T47D (cell line): Measurements from ENCODE around the gene RASL11A.
A peak's percentile ranks its signal among the peaks of the same experiment; 100 is the strongest.
"Not testable (repeated sequence)": the region's sequence is repeated elsewhere in the genome, so short reads cannot be mapped to it uniquely, and the experiment has no call there.

Source experiments
- DNase-seq, 2 experiments: peaks; one replicate each; pipeline versions ENCODE4 v3.0.0 to v3.0.0-alpha.2; 2011 to 2012; ENCODE audit warnings: low read depth in 1 of 2, low spot score in 1 of 2
- JUND ChIP-seq: IDR thresholded peaks from 2 replicates; pipeline ENCODE4 v1.6.1; 2012; ENCODE audit warnings: low read depth
- in situ Hi-C: cut with HindIII; loops from 2 replicates; pipeline ENCODE4 v1.10.0; 2016; ENCODE audit warnings: low sequenced_read_pairs, low pct_unique_long_range_greater_than_20kb

RASL11A gene

GRCh38 chr13:27274631-27275030 lies 4.0 kb downstream of the RASL11A start:
- TF ChIP-seq JUND: no peak
- no peak for DNase-seq
- in situ Hi-C loops: no loop called here

GRCh38 chr13:27276188-27276587 lies 5.6 kb downstream of the RASL11A start:
- in situ Hi-C loops: no loop called here
- DNase-seq: no peak
- no peak for TF ChIP-seq JUND

GRCh38 chr13:27279506-27279905 lies 8.9 kb downstream of the RASL11A start:
- DNase-seq: no peak
- in situ Hi-C loops: no loop called here
- TF ChIP-seq JUND: no peak

GRCh38 chr13:27280009-27280656 lies 9.5 kb downstream of the RASL11A start:
- DNase-seq: peak in 1 of 2 experiments; percentile 61
- in situ Hi-C loops: no loop called here
- no peak for TF ChIP-seq JUND

- TF ChIP-seq JUND: no peak
These were observed 10.2 kb downstream of the RASL11A start for GRCh38 chr13:27280841-27281240.

GRCh38 chr13:27281420-27281819 lies 10.8 kb downstream of the RASL11A start:
- TF ChIP-seq JUND: no peak
- DNase-seq: no peak
- in situ Hi-C loops: no loop called here

More at GRCh38 chr13:27280841-27281240, 10.2 kb downstream of the RASL11A start:
- in situ Hi-C loops: no loop called here
- DNase-seq: no peak

- peak in 1 of 2 experiments; percentile 46 for DNase-seq
- TF ChIP-seq JUND: no peak
- in situ Hi-C loops: no loop called here
These were observed 13.4 kb downstream of the RASL11A start for GRCh38 chr13:27283906-27284493.

GRCh38 chr13:27288392-27288791 lies 17.8 kb downstream of the RASL11A start:
- no peak for DNase-seq
- no peak for TF ChIP-seq JUND
- in situ Hi-C loops: no loop called here

- in situ Hi-C loops: no loop called here
- DNase-seq: no peak
- TF ChIP-seq JUND: no peak
These were observed 18.5 kb downstream of the RASL11A start for GRCh38 chr13:27289011-27289665.

GRCh38 chr13:27290715-27291114 lies 20.1 kb downstream of the RASL11A start:
- in situ Hi-C loops: no loop called here
- DNase-seq: no peak
- no peak for TF ChIP-seq JUND

- DNase-seq, in situ Hi-C loops: not testable (repeated sequence)
These were observed 21.3 kb downstream of the RASL11A start for GRCh38 chr13:27291967-27292366.

- no peak for DNase-seq
- in situ Hi-C loops: no loop called here
- TF ChIP-seq JUND: no peak
These were observed 22.6 kb downstream of the RASL11A start for GRCh38 chr13:27293076-27293691.
